ENCODE results near the gene ATIC.

ATIC gene

GRCh38 chr2:215361876-215362561 lies 50.2 kb downstream of the ATIC start:
- no peak for DNase-seq

DNA sequence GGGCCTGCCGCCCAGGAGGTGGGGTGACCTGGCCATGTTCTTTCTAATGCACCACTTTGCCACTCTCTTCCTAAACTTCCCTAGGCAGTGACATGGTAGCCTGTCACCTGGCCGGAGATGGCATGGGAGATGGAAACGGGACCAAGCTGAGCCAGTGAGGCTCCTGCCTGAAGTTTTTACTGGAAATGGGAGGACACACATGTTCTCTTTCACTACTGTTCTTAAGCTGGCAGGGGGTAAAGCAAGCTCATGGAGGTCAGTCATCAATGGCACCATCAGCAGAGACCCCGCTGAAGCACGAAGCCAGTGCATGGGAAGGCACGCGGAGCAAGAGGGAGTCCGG lies 50.7 kb downstream of the ATIC start:
- DNase-seq = no peak

- no peak for DNase-seq
Measured at GRCh38 chr2:215363039-215363438, 51.2 kb downstream of the ATIC start.

DNA sequence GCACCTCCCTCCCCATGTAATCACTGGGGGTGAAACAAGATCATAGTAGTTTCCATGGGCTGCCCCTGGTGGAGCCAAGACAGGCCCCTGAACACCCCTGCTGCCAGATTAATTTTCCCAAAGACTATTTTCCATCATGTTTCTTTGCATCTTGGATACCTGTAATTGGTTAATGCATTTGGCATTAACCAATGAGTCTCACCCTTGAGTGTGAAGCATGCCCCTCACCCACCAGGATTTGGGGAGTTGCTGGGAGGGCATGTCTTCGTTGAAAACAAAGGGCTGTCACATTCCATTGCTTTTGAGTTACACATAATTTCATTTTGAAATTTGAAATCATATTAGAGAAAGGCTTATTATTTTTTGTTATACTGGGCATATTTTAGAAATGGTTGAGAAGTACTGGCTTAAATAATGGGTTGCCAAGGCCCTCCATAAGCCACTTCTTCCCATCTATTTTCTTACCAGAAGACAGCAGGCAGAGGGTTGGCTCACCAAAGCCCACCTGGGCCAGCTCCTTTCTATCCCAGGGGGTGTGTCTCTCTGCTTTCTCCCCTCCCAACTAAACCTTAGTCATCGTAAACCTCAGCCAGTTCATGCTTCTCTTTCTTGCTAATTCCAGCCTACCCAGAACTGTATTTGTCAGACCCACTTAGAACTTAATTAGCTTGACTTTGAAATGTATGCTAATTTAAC lies 51.8 kb downstream of the ATIC start:
- DNase-seq = no peak

DNA sequence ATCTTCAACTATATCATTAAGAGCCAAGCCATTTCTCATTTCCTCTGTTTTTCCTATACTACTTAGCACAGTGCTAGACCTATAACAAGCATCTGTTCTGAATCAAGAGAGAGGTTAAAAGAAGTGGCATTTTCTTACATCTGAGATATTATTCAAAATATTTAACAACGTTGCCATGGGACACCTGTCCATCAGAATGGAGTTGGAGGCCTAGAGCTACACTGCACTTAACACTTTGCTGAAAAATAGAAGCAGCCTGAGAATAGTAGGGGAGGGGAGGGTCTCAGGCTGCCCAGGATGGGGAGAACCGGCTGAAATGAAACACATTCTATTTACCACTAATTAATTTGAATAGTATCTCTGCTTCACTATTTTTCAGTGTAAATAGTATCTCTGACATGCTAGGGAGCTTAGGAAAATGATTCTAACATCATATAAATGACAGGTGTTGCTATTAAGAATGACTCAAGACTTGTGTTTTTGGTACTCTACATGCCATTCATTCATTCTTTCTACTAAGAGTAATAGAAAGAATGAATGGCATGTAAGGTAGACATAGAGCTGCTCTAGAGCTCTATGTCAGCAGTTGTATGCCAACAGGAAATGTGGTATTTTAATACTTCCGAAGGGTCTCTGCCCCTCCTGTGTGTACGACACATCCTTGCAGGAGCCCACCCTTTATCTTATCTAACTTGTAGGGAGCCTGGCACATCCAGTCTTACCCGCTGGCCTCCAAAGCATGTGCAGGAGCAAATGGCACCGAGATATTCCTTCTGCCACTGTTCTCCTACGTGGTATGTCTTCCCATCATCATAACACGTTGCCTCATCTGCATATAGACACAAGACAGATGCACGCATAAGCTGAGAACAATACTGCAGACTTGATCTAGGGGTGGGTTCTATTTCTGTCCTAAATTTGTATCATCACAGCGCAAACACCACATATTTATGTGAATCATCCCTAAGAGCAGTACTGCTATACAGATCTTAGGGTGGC lies 52.6 kb downstream of the ATIC start:
- DNase-seq = no peak

GRCh38 chr2:215365184-215365658 lies 53.4 kb downstream of the ATIC start:
- DNase-seq = no peak

GRCh38 chr2:215366440-215367032 lies 54.7 kb downstream of the ATIC start:
- no peak for DNase-seq

GRCh38 chr2:215367662-215368492 lies 56.0 kb downstream of the ATIC start:
- DNase-seq = no peak

DNA sequence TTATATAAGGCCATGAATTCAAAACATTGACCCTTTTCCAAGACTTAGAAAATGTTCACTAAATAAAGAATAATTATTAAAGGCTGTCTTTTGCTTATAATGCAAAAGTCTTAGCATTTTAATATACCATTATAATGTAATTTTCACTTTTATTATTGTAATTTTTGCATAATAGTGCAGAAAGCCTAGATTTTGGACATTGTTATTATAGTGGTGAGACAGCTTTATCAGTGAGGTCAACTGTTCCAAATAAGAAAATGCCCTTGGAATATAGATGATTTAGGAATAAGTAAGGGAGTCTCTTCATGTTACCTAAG lies 56.6 kb downstream of the ATIC start:
- no peak for DNase-seq

- DNase-seq = no peak
Measured at GRCh38 chr2:215369181-215369760, 57.4 kb downstream of the ATIC start.

GRCh38 chr2:215370112-215370965 lies 58.5 kb downstream of the ATIC start:
- DNase-seq = no peak

DNA sequence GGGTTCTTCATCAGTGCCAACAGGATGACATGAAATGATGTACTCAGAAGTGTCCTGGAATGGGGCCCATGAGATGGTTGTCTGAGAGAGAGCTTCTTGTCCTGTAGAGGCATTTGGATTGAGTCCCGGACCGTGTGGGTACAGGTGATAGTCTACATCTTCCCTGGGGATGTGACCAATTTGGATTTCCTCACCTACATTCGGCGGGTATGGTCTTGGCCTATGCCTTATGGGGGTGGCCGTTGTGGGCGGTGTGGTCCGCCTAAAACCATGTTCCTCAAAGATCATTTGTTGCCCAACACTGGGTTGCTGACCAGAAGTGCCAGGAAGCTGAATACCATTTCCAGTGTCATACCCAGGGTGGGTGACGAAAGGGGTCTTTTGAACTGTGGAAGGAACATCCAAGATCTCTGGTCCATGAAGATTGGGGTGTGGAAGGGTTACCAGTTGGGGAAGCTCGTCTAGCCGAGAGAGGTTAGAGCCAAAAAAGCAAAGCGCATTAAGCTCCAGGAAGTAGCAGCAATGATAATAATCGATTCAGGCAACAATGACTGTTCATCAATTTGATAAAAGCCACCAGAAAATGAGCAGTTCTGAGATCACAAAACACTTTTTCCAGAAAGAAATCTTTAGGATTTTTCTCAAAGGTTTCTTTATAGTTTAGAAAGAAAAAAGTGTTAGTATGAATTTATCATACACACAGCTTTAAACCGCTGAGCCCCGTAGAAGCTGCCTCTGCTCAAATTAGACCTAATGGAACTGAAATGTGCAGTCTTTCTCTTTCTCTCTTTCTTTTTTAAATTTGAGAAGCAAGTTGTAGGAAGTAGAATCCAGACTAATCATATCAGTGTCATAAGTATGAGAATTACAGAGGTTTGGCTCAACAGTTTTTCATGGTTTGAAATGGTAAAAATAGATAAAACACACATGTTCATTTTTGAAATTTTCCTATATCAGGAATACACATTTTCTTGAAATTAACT lies 60.3 kb downstream of the ATIC start:
- no peak for DNase-seq

- no peak for DNase-seq
Measured at GRCh38 chr2:215372968-215373649, 61.2 kb downstream of the ATIC start.

DNA sequence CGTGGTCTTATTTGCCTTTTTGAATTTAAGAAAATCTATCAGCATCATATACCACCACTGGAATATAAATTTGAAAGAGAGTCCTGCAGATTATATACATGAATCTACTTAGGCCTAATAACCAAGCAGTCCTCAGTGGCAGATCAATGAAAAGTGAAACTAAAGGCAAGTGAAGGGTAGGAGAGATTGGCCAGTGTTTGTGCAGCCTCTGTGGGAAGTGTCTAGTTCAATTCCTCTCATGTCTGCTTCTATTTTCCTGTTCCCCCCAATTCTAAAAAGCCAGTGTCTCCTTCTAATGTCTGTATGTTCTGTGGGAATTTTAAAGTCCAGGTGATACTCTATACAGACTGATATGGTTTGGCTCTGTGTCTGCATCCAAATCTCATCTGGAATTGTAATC lies 62.1 kb downstream of the ATIC start:
- no peak for DNase-seq

GRCh38 chr2:215374642-215375466 lies 63.0 kb downstream of the ATIC start:
- DNase-seq = no peak

DNA sequence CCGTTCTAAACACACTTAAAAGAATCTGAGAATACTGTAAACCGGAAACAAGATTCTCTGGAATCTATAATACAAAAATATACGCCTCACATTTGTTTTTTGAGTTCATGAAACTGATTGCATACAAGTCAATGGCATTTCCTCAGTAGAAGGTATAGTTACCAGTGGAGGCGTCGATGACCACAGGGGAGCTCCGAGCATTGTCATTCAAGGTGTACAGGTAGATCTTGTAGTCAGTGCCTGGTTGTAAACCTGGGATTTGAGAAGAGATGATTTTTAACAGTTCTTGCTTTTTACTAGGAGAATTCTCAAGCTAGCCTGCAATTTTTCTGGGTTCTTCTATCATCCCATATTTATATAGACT lies 63.6 kb downstream of the ATIC start:
- no peak for DNase-seq

- no peak for DNase-seq
Measured at GRCh38 chr2:215376103-215376780, 64.4 kb downstream of the ATIC start.

- no peak for DNase-seq
Measured at GRCh38 chr2:215377283-215377682, 65.4 kb downstream of the ATIC start.

Data from NCI-H1105 treated with DMSO at 0.1 percent for 48 hours (cell line).